ENCODE measurements around the gene LYVE1.

GRCh38 chr11:10515418-10515817 lies 53.0 kb downstream of the LYVE1 start:
- TF ChIP-seq CTCF (IDR thresholded peaks at IDR 0.05) (no peak), POLR2A (IDR thresholded peaks at IDR 0.05) (no peak)
